ENCODE results near the gene TBRG4.

GRCh38 chr7:45055594-45056219 lies 55.8 kb downstream of the TBRG4 start:
- TF ChIP-seq CTCF (IDR thresholded peaks at IDR 0.05 in 8 of 11, conservative IDR thresholded peaks at IDR 0.05 in 3 of 11): no peak
- TF ChIP-seq POLR2AphosphoS5 (IDR thresholded peaks at IDR 0.05): no peak
- TF ChIP-seq POLR2A (IDR thresholded peaks at IDR 0.05): no peak

All from spleen (tissue), 7 donors.